Measurements from ENCODE around the gene SNX5. TPM values are rescaled to one million over a fixed set of nuclear protein-coding genes. Genes with fewer than 3 reads are reported as not detected.

Gene SNX5
- total RNA-seq, 4 donors from 2014 or later, result 49.8 to 88.8 (median 60.9) TPM

DNA sequence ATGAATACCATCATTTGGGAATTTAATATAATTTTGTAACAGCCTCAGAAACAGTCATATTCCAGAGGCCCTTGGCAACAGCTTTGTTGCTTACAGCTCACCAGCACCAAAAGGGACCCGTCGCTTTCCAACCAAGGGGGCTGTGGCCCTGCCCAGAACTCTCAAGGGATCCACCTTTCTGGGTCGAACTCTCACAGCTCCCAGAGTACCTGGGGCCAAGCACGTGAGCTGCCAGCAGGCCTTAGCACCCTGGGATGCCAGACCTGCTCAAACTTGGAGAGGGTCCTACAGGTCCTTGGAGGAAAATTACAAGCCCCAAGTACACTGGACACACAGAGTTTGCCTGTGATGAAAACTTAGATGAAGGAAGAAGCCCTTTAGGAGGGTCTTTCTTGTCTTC, 66.6 kb downstream of the SNX5 start:
- Histone ChIP-seq H3K4me3 (no peak overlapping the region), H3K9me3 (no peaks in the 10 kb centered on the region), H3K36me3 (no peaks in the 10 kb centered on the region), H3K4me1 (peaks cover 2 to 9% of the 10 kb centered on the region in 2 donors), H3K27me3 (no peaks in the 10 kb centered on the region), H3K27ac (no peak overlapping the region)
- DNase-seq (no peak), ATAC-seq (no peak)
- intact Hi-C loops (cut with DNase I; ENCODE audit: low total_unique reads) (no loop called here), in situ Hi-C loops (cut with MboI; ENCODE audit: low sequenced_read_pairs in 4 of 4) (loop anchor here in 3 of 4 donors (10.0 to 25.0 kb wide), 3 partner anchors 367 to 397 kb away; partner anchors contain the start of gene BFSP1 (in 1 of the 3))
- TF ChIP-seq POLR2A (IDR thresholded peaks at IDR 0.05) (no peak), CTCF (IDR thresholded peaks at IDR 0.05 in 4 of 5, conservative IDR thresholded peaks at IDR 0.05 in 1 of 5) (no peak)

GRCh38 chr20:17898548-17898994, 70.0 kb downstream of the SNX5 start:
- H3K36me3 ChIP-seq, result no peaks in the 10 kb centered on the region
- intact Hi-C loops (cut with DNase I; ENCODE audit: low total_unique reads) (loop anchor here (1.0 to 5.0 kb wide), 5 partner anchors 41 to 394 kb away; partner anchors contain the start of gene RRBP1), in situ Hi-C loops (cut with MboI; ENCODE audit: low sequenced_read_pairs in 4 of 4) (loop anchor here in 3 of 4 donors (5.0 to 25.0 kb wide), 3 partner anchors 211 to 224 kb away; partner anchors contain the start of genes BANF2 (in 1 of the 3) and RRBP1 (in 1 of the 3))
- TF ChIP-seq CTCF (IDR thresholded peaks at IDR 0.05 in 4 of 5, conservative IDR thresholded peaks at IDR 0.05 in 1 of 5), result peak; percentile 84 to 94 (median 85)
- no peak for TF ChIP-seq POLR2A (IDR thresholded peaks at IDR 0.05)
- no peak overlapping the region for H3K27ac ChIP-seq
- H3K9me3 ChIP-seq, result no peaks in the 10 kb centered on the region
- ATAC-seq (peak; percentile 51 to 81), DNase-seq (peak; percentile 40 to 59)
- H3K27me3 ChIP-seq, result no peaks in the 10 kb centered on the region
- no peak overlapping the region for H3K4me3 ChIP-seq
- peaks cover 19 to 23% of the 10 kb centered on the region in 2 donors for H3K4me1 ChIP-seq

DNA sequence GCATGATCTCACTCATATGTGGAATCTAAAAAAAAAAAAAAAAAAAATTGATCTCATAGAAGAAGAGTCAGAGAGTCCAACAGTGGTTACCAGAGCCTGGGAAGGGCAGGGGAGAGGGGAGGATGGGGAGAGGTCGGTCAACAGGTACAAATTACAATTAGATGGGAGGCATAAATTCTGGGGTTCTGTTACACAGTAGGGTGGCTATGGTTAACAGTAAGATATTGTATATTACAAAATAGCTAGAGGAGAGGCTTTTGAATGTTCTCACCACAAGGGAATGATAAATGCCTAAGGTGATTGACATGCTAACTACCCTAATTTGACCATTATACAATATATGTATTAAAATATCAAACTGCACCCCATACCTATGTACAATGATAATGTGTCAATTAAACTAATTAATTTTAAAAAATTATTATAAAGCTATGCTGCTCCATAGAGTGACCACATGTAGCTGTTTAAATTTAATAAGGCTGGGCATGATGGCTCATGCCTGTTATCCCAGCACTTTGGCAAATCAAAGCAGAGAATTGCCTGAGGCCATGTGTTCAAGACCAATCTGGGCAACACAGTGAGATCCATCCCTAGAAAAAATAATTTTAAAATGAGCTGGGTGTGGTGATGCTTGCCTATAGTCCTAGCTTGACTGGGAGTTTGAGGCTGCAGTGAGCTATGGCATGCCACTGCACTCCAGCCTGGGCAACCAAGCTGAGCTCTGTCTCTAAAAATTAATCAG, 70.9 kb downstream of the SNX5 start:
- H3K27ac ChIP-seq, result no peak overlapping the region
- H3K4me1 ChIP-seq, result peaks cover 19 to 27% of the 10 kb centered on the region in 2 donors
- DNase-seq (no peak), ATAC-seq (no peak)
- no peaks in the 10 kb centered on the region for H3K27me3 ChIP-seq
- in situ Hi-C loops (cut with MboI; ENCODE audit: low sequenced_read_pairs in 4 of 4), result loop anchor here in 3 of 4 donors (5.0 to 25.0 kb wide), 3 partner anchors 210 to 223 kb away; partner anchors contain the start of genes BANF2 (in 1 of the 3) and RRBP1 (in 1 of the 3)
- H3K36me3 ChIP-seq, result no peaks in the 10 kb centered on the region
- no peaks in the 10 kb centered on the region for H3K9me3 ChIP-seq
- intact Hi-C loops (cut with DNase I; ENCODE audit: low total_unique reads), result loop anchor here (1.0 to 5.0 kb wide), 6 partner anchors 40 to 393 kb away; partner anchors contain the start of gene RRBP1
- TF ChIP-seq POLR2A (IDR thresholded peaks at IDR 0.05) (no peak), CTCF (IDR thresholded peaks at IDR 0.05 in 4 of 5, conservative IDR thresholded peaks at IDR 0.05 in 1 of 5) (no peak)
- no peak overlapping the region for H3K4me3 ChIP-seq

GRCh38 chr20:17896771-17897369, 71.7 kb downstream of the SNX5 start:
- Histone ChIP-seq H3K27me3 (no peaks in the 10 kb centered on the region), H3K9me3 (no peaks in the 10 kb centered on the region), H3K36me3 (no peaks in the 10 kb centered on the region), H3K4me1 (peaks cover 27 to 34% of the 10 kb centered on the region in 2 donors), H3K27ac (peak overlapping the region; percentile 64 to 74 (median 72)), H3K4me3 (no peak overlapping the region)
- intact Hi-C loops (cut with DNase I; ENCODE audit: low total_unique reads), result loop anchor here (1.0 to 5.0 kb wide), 3 partner anchors 40 to 145 kb away; no protein-coding TSS in a partner anchor
- in situ Hi-C loops (cut with MboI; ENCODE audit: low sequenced_read_pairs in 4 of 4), result loop anchor here in 3 of 4 donors (5.0 to 25.0 kb wide), 3 partner anchors 210 to 222 kb away; partner anchors contain the start of genes BANF2 (in 1 of the 3) and RRBP1 (in 1 of the 3)
- DNase-seq (no peak), ATAC-seq (no peak)
- TF ChIP-seq CTCF (IDR thresholded peaks at IDR 0.05 in 4 of 5, conservative IDR thresholded peaks at IDR 0.05 in 1 of 5) (no peak), POLR2A (IDR thresholded peaks at IDR 0.05) (no peak)

Measured in gastrocnemius medialis (tissue), 4 donors.